Ovary (tissue), 3 donors: Measurements from ENCODE around the gene CDKL1.

Experiments
- EP300 ChIP-seq: sonication (generic); formaldehyde crosslinking; IDR thresholded peaks from one replicate; pipeline ENCODE4 v1.6.1; 2017; ENCODE audit warnings: antibody characterized with exemption
- TF ChIP-seq, protein P1 (sequence below), 3 donors: fragments of 450-650 bp in 2 of 3; fragments of 200-600 bp in 1 of 3; IDR thresholded peaks; one replicate each; pipeline versions ENCODE4 v1.5.1 to v1.8.0; 2016 to 2022; ENCODE audit warnings: antibody characterized with exemption in 3 of 3, mild to moderate bottlenecking in 1 of 3
- donor health status: DM: no; HTN: no; CAD: no.

DNA sequence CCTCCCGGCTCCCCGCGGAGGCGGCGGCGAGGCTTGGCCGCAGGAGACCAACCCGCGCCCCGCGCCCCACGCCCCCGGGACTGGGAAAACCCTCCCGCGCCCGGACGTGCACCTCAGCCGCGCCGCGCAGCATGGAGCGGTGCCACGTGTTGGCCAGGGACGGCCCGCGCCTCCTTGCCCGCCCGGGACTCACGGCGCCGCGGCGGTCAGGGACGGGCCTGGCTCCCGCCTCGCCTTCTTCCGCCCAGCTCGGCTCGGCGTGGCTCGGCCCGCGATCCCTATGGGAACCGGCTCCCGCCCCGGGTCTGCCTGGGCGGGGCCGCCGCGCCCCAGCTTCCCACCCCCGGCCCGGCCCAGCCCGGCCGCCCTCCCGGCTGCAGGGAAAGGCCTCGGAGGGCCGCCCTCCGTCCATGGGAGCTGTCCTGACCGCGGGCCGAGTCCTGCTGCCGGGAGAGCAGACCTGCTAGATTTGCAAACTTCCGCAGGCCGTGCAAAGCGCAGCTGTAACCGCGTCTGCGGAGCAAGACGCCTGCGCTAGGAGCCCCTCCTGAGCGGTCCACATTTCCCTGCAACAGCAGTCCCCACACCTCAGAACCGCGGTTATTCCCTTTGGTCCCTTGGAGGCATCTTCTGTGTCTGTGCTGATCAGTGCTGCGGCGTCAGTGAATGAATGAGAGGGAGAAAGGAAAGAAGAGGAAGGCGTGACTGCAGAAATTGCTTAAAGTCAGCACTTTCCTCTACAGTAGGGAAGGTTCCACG, at the start of gene CDKL1:
- TF ChIP-seq EP300 = no peak
- TF ChIP-seq, protein P1, sequence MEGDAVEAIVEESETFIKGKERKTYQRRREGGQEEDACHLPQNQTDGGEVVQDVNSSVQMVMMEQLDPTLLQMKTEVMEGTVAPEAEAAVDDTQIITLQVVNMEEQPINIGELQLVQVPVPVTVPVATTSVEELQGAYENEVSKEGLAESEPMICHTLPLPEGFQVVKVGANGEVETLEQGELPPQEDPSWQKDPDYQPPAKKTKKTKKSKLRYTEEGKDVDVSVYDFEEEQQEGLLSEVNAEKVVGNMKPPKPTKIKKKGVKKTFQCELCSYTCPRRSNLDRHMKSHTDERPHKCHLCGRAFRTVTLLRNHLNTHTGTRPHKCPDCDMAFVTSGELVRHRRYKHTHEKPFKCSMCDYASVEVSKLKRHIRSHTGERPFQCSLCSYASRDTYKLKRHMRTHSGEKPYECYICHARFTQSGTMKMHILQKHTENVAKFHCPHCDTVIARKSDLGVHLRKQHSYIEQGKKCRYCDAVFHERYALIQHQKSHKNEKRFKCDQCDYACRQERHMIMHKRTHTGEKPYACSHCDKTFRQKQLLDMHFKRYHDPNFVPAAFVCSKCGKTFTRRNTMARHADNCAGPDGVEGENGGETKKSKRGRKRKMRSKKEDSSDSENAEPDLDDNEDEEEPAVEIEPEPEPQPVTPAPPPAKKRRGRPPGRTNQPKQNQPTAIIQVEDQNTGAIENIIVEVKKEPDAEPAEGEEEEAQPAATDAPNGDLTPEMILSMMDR (IDR thresholded peaks at IDR 0.05) = no peak
